Inferior parietal cortex (tissue), 1 donor: Measurements from ENCODE around the gene SACM1L.
"Not testable (repeated sequence)": the region's sequence is repeated elsewhere in the genome, so short reads cannot be mapped to it uniquely, and the experiment has no call there.

Experiments used
- DNase-seq: peaks from one replicate; pipeline ENCODE4 v3.0.0-alpha.2; 2016; ENCODE audit errors: extremely low spot score

SACM1L gene

DNA sequence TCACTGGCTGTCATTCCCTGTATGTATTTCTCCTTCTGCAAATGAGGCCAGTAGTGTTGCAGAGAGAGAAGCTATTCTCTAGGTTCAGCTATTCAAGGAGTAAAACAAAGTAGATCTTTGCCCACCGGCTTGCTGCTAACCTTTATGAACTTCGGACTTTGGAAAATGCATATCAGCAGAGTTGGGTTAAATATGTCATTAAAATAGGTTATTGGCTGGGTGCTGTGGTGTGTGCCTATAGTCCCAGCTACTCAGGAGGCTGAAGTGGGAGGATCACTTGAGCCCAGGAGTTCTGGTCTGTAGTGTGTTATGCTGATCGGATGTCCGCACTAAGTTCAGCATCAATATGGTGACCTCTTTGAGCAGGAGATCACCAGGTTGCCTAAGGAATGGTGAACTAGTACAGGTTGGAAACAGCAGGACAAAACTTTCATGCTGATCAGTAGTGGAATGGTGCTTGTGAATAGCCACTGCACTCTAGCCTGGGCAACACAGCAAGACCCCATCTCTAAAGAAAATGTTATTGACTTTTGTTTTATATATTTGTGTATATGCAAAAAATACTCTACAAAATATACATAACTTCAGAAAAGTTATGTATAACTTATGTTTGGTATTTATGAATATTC lies 53.4 kb downstream of the SACM1L start:
- DNase-seq: no peak

DNA sequence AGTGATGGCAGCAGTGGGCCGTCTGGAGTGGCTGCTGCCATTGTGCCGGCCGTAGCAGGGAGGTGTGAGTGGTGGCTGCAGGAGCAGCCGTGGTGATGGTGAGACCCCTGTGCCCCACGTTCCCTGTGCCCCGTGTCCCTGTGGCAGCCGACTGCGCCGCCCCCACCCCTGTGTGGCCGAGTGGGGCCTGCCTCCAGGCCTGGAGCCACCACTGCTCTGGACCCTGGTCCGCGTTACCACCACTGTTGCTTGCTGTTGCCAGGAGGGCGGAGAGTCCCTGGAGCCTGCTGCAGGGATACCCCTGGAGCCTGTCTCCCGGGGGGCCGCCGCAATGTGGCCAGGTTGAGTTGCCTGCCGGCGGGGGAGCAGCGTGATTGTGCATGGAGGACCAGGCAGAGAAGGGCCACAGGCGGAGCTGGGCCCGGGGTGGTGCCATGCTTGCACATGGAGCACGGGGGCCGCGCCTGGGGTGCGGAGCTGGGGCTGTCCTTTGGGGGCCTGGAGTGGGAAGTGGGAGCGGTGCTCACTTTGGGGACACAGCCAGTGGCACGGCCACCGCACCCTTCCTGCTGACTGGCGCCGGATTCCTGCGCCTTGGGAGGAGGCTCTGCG lies 57.1 kb downstream of the SACM1L start:
- DNase-seq: no peak

DNA sequence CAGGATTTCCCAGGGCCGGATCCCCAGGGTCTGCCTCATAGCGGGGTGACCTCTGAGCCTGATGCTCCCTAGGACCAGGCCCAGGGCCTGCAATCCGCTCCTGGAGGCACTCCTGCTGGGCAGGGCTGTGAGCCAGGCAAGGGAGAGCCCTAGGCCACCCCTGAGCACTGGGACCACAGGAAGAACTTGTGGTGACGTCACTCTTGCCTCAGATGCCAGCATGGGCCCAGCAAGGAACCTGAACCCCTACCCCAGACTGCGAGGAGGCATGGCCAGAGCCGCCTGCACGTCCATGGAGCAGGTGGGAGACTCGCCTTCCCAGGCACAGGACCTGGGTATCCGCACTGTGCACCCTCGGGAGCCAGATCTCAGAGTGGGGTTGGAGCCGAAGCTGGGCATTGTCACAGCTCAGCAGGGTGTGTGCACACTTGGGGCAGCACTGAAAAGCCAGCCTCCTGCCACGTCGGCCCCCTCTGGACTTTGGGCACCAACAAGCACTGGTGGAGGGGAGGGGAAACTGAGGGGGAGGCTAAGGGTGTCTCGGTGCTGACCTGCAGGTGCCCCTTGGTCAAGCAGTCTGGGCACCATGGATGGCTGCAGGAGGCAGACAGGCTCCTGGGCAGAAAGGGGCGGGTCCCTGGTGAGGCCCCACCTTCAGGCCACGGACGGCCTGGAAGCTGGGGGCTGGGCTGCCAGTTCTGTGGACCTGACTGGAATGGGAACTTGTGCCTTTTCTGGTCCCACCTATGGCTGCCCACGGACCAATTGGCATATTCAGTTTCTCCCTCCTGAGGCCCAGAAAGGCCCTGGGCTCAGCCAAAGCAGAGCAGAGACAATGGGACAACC lies 57.8 kb downstream of the SACM1L start:
- DNase-seq: no peak

DNA sequence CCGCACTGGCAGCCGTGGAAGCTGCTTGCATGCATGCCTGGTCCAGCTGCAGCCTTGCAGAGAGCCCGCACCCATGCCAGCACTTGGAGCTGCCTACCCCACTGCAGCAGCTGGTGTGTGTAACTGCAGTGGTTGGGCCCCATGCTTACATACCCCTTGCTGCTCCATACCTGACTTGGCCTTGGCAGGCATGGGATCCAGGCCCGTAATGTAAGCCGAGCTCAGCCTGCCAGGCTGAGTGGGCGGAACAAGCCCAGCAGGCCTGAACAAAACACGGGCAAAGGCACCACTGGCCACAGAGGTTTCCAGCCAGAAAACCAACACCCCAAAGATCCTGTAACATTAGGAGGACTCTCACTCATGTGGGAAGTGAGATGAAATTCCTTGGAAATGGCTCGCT lies 58.9 kb downstream of the SACM1L start:
- DNase-seq: no peak

DNA sequence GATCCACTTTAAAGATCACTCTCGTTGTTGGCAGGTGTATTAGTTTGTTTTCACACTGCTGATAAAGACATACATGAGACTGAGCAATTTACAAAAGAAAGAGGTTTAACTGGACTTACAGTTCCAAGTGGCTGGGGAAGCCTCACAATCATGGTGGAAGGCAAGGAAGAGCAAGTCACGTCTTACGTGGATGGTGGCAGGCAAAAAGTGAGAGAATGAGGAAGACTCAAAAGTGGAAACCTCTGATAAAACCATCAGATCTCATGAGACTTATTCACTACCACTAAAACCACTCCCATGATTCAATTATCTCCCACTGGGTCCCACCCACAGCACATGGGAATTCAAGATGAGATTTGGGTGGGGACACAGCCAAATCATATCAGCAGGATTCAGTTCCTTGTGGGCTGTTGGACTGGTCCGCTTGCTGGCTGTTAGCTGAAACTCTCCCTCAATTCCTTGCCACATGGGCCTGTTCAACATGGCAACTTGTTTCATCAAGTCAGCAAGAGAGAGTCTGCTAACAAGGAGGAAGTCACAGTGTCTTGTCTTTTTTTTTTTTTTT lies 59.9 kb downstream of the SACM1L start:
- DNase-seq: not testable (repeated sequence)

DNA sequence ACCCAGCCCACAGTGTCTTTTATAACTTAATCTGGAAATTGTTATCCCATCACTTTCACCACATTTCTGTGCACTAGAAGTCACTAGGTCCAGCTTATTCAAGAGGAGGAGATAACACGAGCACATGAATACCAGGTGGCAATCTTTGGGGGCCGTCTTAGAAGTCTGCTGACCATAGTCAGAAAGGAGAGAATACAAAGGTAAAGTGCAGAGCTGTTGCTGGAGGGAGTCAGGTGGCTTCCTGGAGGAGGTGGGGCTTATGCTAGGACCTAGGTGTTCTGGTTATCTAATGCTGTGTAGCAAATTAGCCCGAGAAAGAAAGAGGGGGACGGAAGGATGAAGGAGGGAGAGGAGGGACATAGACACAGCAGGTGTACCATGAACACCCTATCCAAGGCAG lies 60.7 kb downstream of the SACM1L start:
- DNase-seq: no peak

DNA sequence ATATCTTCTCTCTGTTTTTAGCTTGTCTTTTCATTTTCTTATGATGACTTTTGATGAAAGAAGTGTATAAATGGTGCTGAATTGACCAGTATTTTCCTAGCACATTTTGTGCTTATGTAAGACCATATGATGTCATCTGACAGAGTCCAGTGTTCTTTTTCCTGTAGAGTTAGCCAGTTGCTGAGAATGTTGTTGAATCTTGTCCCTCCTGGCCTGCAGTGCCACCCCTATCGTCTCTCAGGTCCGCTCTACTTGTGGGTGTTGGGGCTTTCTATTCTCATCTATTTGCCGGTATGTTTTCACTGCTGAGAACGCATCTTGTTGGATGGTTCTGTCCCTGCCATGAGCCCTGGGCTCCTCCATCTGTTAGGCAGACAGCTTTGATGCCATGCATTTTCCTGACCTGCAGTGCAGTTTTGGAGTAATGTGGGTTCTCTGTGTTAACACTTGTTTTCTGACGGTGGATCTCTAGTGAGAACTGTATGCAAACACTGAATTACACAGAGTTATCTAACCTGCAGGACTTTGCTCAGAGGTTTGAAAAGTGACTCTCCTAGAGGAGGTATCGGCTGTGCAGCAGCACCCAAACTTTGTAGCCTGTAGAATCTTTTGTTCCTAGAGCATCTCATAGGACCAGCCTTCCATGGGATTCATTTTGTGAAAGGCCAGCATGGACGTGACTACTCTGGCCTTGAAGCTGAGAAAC lies 62.5 kb downstream of the SACM1L start:
- no peak for DNase-seq

DNA sequence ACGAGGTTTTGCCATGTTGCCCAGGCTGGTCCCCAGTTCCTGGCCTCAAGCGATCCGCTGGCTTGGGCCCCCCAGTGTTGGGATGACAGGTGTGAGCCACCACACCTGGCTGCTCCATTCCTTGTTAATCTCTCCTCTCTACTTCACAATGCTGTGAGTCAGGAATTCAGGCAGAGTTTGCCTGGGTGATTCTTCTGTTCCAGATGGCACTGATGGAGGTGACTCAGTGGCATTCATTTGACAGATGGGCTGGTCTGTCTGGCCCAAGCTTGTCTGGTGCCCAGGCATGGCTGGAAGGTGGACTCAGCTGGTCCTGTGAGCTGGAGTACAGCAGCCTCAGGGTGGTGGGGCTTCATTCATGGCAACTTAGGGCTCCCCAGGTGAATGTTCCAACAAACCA lies 63.9 kb downstream of the SACM1L start:
- DNase-seq: no peak

DNA sequence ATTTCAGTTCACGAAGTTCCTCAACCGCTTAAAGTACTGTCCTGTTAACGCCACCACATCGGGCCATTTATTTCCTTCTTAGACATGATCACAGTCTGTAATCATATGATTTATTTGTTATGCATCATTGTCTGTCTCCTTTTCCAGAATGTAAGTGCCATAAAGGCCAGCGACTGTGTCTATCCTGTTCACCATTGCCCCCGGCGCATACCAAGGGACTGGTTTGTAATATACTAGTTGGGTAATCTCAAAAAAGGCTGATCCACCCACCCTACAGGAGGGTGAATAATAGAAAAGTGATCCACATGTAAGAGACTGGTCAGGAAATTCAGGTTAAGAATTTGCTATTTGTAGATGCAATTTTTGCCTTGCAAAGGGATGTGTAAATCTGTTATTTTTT lies 65.3 kb downstream of the SACM1L start:
- DNase-seq: no peak

DNA sequence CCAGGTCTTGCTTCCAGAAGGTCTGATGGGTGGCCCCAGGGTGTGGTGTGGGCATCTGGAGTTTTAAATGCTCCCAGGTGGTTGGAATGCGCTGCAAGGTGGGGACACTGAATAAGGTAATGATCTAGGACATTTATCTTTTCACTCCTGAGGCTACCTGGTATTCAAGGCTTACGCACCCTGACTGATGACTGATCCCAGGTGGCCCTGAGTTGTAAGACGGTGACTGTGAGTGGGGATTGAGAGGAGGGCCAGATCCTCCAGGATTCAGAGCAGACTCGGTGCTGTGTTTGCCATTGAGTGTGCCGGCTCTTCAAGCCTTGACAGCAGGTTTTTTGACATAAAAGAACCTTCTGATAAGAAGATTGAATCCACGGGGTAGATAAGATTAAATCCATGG lies 66.9 kb downstream of the SACM1L start:
- DNase-seq: no peak

DNA sequence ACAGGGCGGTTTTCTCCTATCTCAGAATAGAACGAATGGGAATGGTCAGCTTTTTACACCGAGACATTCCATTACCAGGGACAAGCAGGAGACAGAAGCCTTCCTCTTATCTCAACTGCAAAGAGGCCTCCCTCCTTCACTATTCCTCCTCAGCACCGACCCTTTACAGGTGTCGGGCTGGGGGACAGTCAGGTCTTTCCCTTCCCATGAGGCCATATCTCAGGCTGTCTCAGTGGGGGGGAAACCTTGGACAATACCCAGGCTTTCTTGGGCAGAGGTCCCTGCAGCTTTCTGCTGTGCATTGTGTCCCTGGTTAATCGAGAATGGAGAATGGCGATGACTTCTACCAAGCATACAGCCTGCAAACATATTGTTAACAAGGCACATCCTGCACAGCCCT lies 67.9 kb downstream of the SACM1L start:
- DNase-seq: not testable (repeated sequence)

DNA sequence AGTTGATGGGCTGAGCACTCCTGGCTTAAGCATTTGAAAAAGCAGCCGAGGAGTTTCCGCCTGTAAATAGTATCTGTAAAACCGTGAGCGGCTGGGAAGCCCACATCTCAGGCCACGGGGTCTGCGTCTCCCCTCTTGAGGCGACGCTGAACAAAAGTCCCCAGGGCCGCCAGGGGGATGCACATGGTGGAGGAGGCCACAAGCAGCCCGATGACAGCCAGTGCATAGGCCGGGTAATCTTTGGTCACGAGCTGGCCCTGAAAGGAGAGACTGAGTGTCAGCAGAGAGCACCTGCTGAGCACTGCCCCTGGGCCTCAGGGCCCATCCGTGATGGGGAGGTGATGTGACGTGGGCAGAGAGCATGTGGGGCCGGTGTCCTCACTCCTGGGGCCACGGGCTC lies 69.7 kb downstream of the SACM1L start:
- no peak for DNase-seq

DNA sequence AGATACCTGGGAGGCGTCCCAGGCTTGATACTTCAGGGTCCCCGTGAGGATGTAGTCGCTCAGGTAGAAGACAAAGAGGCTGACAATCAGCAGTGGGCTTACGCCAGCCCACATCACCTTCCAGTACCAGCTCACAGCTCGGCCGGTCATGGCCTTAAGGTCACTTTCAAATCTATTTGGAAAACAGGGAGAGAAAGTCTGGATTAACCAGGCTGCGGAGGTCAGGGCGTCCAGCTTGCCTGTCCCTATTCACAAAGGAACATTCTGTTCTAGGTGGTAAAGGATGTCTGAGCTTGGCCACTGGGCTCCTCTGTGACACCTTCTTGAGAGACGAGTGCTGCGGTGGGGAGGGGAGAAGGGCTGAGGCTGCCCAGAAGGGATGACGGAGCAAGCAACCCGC lies 70.7 kb downstream of the SACM1L start:
- DNase-seq: no peak

DNA sequence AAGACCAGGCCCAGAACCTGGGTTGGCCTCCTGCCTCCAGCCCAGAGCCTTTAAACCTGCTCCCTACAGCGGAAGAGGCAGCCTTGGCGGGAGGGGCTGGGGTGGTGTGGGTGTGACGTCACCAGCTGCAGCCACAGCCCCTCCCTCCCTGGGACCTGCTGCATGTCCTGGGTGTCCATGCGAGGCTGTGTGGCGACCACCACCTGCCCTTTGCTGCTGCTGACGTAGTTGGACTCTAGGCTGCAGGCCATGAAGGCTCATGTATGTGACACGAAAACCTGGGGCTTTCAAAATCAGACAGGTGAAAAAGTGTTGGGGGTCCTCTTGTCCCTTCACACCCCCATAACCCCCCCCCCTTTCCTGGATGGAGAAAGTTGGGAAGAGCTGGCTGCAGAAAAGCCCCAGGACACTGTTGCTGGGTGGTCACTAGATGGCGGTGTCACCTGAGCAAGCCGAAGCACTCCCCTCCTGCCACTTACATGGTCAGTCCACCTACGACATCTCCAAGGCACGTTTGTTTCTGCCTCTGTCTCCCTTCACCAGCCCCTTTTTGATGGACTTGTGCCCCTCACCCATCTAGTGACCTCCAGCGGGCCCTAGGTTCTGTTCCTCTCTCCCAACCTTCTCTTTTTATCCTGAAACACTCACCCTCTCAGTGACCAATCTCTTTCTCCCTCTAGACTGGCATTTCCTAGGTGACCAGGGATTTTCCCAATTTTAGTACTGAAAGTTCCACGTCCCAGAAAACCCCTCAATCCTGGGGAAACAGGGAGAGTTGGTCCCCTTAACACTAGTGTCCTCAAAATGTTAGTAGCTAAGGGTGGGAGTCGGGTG lies 71.9 kb downstream of the SACM1L start:
- DNase-seq: peak; percentile 49

DNA sequence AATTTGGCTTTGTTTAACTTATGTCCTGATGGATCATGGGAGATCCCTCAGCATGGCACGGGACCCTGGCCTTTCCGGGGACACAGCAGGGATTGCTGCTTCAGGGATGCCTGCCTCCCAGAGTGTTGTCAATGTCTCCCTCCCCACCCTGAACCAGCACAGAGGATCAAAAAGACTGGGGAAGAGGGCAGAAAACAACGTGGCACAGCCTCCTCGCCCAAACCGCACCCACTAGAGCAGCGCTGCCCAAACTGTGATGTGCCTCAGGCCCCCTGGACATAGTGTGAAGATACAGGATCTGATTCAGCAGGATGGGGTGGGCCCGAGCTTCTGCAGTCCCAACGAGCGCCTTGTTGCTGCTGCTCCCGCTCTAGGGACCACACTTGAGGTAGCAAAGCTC lies 72.6 kb downstream of the SACM1L start:
- DNase-seq: no peak

DNA sequence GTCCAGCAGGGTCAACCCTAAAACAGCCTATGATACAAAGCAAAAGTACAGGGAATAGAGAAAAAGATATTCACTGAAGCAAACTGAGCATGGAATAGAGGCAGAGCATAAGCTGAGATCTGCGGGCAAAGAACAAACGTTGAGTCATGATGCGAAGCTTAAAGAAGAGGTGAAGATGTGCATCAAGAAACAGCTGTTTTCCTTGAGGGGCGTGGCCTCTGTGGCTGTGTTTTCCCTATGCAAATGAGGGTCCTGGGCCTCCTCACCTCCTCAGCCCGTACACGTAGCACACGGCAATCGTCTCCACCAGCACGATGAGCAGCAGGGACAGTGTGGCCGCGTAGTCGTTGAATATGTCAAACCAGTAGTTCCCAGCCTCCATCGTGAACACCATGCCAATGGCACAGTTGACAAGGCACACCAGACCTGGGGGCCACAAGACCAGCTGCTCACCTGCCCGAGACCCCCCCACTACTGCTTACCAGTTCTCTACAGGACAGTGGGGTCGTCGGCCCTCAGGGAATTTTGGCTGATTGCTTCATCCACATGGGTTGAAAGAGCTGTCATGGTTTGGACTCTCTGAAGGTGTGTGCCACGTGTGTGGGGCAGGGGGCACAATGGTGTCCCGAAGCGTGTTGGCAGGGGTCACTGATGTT lies 73.6 kb downstream of the SACM1L start:
- no peak for DNase-seq

DNA sequence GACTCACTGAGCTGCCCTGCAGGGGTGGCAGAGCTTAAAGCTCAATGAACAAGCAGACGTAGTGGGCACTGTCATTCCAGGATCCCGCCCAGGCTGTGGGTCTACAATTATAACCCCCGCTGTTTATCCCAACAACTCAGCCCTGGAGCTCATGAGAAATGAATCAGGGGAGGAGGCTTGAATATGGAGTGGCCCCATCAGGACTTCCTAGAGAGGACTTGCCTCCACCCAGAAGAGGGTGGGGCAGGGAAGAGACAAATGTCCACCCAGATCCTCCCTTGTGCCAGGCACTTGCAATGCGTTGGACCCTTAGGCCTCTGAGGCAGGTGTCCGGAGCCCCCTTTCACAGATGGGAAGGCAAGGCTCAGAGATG lies 74.1 kb downstream of the SACM1L start:
- DNase-seq: no peak

DNA sequence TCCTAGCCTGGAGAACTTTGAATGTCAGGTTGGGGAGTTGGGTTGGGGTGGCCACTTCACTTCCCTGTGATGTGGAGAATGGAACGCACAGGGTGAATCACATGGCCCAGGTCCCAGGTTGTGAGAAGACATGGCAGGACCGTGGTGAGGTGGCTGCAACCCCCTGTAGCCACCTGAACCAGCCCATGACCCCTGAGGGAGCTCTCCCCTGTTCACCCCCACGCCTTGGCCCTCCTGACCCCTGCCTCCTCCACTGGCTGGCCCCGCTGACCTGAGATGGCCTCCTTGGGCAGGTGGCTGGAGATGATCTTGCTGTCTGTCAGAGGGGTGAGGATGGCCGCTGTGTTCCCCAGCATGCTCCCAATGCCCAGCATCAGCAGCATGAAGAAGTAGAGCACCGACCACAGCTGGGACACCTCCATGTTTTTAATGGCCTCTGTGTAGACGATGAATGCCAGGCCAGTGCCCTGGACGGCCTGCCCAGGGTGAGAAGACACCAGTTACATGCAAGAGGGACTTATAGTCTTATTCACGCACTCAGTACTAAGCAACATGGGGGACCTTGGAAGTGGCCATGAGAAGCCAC lies 76.2 kb downstream of the SACM1L start:
- DNase-seq: no peak

DNA sequence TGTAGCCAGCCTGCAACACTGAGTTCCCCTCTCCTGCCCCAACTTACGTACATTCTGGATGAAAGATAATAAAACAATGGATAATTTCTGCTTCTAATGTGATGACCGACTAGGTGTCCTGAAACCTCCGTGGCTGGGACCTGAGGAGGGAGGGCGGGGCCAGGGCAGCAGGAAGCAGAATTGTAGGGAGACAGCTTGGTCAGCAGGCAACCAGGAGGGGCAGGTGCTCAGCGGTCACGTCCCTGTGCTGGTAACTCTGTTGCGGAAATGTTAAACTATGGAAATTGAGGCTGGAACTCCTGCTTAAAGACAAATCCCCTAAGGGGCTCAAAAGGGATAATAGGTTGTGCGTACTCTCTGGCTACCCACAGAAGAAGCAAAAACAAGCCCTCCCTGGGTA lies 76.8 kb downstream of the SACM1L start:
- DNase-seq: no peak

DNA sequence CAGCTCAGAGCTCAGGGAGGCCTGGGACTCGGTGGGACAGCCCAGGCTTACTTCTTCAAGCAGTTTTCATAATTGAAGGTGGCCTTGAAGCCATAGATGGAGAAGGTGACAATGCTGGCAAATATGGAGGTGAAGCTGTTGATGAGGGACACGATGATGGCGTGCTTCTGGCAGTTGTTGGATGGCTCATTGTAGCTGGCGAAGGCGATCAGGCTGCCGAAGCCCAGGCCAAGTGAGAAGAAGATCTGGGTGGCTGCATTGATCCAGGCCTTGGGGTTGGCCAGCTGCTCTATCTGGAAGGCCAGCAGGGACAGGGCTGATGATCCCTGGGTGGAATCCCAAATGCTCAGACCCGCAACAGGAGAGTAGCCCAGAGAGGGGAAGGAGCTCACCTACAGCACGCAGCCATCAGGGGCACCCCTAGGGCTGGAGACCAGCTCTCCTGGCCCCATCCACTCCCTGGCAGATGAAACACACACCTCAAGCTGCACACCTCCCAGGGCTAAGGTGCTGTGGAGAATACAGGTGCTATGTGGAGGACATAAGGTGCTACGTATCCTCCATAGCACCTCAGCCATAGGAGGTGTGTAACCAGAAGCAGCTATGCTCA lies 82.1 kb downstream of the SACM1L start:
- DNase-seq: no peak
